ENCODE measurements around the gene SETBP1.

DNA sequence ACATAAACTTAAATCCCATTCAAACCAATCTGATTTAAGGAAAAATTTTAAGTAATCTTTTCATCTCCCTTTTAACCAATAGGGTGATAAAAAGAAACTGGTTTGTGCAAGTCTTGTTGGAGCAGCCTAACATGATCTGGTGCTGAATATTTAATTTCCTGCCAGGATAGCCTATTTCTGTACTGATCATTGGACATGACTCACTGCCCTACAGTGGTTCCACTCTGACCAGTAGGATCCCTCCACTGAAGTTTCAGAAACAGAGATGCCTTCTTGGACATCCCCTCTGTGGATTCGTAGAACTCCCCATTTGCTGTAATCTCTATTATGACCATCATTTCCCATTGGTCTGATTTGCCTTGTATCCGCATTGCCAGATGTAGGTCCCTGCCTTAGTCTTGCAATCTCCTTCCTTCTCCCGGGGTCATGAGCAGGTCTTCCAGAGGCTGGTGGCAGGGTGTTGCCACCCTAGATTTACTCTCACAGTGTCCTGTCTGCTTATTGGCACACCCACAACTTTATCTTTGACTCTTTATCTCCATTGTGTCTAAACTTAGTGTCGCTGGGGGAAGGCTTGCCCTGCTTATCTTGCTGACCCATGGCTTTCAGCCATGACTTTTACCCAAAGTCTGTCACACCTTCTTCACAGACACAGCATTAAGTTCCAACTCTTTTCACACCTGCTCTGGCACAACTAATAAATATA lies 12.3 kb upstream of the SETBP1 start:
- no peak for TF ChIP-seq BHLHE40 (IDR thresholded peaks at IDR 0.05; ENCODE audit: low read depth, low read length)
- TF ChIP-seq, protein P1, sequence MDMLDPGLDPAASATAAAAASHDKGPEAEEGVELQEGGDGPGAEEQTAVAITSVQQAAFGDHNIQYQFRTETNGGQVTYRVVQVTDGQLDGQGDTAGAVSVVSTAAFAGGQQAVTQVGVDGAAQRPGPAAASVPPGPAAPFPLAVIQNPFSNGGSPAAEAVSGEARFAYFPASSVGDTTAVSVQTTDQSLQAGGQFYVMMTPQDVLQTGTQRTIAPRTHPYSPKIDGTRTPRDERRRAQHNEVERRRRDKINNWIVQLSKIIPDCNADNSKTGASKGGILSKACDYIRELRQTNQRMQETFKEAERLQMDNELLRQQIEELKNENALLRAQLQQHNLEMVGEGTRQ (IDR thresholded peaks at IDR 0.05; ENCODE audit: low read depth, low read length), result no peak

All from IMR-90 (cell line).